H4 (cell line): Measurements from ENCODE around the gene DGKI. TPM values are rescaled to one million over a fixed set of nuclear protein-coding genes. Genes with fewer than 3 reads are reported as not detected.

Source experiments
- DNase-seq: peaks from one replicate; pipeline ENCODE4 v3.0.0-alpha.2; 2015; ENCODE audit warnings: low spot score
- total RNA-seq: library from RNA; depleted of rRNA; stranded (reverse); fragments of >200 nt; shearing (Covaris generic); gene quantifications from 2 replicates; pipeline ENCODE4 v1.2.3, GENCODE V29; 2014

The DGKI gene
- total RNA-seq, 1 experiment from 2014 or later, result 1.5 TPM

DNA sequence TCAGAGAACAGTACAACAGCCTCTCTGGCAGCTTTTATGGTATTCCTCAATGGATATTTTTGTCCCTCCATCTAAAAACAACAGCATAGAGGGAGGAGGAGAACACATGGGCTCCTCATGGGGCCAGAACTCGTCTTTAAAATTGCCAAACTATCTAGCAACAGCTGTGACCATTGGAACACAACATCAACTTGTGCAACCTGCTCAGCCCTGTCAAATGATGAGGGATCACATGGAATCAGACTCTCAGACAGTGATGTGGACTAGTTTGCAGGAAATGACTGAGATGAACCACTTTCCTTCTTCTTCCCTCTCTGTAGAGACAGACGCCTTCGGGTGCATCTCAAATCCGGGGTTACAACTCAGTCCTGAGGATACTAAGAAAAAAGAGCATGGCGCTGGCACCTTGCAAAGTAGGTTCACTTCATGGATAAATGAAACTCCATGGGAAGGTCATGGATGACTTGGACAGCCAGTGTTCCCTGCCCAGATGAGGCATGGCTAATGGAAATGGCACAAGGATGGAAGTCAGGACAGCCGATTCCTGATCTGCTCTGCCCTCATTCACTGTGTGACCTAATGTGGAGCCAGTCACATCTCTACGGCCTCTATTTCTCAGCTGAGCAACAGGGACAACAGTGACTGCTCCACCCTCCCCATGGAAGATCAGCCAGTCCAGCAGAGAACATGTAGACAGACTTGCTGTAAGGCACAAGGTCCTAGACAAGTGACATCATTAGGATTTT is 24.6 kb upstream of the DGKI start:
- DNase-seq, result no peak

DNA sequence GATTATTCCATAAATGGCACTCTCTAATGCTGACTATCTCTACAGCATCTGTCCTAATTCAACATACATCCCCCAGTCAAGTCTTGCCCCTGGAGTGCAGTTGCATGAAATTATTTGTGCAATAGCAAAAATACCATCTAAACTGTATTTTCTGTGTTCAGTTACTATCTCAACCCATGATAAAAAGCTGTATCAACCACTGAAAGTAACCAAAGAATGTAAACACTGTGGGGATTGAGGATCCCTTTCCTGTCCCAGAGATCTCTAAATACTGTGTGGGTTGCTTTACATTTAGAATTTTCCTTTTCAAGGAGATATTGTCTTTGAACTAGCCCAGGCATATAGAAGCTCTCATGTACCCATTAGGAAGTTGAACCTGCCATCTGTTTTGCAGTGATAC is 23.9 kb upstream of the DGKI start:
- DNase-seq, result no peak

DNA sequence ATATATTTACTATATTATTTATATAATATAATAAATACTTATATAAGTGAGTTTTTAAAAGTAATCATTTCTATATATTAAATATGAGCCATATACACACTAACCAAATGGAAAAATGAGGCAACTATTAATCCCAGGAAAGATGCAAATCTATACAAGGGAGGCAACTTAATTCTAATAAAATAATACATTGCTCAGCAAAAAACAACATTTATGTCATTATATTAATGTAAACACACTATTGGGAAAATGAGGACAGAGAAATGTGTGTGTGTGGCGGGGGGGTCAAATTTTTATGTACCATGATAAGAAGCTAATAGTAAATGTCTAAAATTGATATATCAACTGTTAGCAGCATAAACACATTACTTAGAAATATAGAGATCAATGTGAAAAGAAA is 23.3 kb upstream of the DGKI start:
- no peak for DNase-seq

DNA sequence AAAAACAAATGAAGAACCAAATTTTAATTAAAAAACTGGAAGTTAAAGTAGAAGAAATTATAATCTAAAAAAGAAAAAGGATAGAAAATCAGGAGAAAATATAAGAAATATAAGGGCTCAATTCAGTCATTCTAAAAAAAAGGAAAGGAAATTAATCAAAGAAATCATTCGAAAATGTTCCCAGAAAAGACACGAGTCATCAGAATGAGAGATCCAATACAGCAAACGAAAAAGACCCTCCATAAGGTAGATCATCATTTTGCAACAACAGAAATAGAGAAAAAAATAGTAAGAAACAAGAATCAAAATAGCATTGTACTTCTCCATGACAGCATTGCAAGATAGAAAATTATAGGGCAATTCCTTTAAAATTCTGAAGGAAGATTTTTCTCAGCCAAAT is 22.5 kb upstream of the DGKI start:
- no peak for DNase-seq

DNA sequence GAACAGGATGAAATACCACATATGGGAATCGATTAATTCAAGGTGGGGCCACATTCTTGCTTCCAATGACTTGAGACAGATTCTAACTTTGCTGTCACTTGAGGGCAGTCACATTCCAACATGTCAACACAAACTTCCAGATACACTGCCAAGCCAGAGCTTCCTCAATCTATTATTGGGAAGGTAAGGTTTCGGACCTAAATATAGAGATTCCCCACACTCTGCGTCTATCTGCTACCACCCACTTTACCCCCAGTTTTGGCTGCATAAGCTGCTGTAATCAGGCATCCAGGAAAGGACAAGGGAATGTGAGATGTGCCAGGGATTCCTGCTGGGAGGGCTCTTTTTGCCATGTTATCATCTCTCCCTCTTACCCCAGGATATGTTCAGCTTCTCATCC is 20.5 kb upstream of the DGKI start:
- DNase-seq, result no peak

DNA sequence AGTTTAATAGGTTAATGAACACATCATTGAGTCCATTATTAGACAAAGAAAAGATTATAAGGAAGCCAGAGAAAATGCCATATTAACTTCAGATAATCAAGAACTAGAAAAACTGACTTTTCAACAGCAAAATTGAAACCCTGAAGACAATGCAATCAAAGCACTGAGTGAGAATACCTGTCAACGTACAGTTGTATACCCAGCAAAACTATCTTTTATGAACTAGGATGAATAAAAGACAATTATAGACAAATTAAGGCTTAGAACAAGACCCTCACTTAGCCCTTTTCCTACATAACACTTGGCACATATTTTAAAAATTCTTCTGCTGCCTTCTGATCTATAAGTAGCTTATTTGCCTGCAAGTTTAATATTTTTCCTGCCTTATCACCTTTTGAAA is 19.0 kb upstream of the DGKI start:
- DNase-seq, result no peak

DNA sequence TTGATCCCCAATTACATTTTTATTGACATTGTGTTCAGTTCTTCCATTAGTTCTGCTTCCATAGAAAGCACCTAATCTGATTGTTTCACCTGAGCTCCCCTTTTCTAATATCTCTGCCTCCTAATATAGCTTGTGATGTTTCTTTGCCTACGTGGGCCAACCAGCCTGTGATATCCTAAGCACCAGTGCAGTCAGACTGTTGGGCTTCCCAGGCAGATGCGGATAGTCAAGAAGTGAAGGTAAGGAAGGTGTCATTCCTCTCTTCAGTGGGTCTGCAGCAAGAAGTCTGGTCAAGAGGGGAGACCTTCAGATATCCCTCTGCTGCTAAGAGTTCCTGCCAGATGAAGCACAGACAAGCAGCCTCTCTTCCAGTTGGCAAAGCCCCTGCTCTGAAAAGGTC is 16.2 kb upstream of the DGKI start:
- DNase-seq, result no peak

DNA sequence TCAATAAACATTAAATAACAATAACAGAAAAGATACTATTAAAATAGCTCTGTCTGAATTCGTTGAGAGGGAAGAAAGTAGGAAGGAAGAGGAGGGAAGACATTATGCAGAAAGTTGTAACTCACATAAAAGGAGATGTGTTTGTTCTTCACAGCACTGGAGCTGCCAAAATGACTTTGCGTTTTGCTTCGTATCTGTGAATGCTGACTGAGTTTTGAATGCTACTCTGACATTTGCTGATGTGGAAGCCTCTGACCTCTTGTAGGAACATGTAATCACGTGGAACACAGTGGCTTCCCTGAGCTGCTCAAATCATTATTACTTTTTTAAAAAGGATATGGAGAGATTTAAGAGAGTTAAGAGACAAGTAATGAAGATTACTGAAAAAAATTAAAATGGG is 15.6 kb upstream of the DGKI start:
- DNase-seq, result no peak

DNA sequence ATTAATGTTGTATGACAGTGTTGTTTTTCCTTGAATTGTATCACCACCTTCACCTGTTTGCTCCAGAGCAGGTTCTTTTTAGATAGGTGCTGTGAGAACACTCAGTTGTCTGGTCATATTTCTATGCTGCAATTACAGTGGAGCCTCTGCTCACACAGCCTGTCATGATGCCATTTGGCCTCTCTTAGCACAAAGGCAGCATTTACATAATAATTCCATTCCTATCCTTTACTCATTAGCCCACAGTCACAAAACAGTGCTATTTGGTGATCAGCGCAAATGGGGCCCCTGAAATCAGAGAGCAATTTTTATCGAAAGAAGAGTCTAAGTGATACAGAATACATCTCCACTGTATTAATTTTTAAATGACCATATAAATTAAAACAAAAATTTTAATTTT is 13.8 kb upstream of the DGKI start:
- no peak for DNase-seq

DNA sequence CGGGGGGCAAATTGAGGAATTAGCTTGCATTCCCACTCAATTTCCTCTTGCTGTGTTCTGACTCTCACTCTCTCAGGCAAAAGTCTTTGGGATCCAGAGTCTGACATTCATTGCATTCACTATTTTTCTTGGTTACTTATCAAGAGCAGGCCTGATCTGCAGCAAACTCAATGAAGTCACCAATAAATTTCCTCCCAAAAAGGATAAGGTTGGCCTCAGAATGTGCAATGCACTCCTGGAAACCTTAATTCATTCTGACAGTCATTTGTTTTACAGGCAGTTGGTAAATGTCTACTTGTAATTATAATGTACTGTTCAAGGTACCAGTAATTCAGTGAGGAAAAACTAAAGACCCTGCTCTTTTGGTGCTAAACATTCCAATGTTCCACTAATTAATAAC is 6.3 kb upstream of the DGKI start:
- DNase-seq, result no peak

DNA sequence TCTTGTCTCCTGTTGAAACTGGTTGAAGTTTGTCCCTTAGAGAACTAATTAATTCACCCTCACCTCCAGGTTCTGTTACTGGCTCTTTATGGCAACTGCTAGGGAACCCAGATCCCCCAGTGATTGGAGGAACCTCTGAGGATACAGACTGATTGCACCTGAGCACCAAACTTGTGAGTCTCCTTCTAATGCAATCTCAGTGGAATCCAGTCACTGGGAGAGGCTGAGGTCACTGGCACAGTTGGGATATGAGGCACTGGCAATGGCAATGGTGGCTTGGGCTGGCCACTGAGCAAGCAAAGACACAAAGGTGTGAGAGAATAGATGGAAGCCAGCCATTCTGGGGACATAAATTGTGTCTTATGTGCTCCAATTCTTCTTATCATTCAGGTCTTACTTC is 5.3 kb upstream of the DGKI start:
- no peak for DNase-seq

DNA sequence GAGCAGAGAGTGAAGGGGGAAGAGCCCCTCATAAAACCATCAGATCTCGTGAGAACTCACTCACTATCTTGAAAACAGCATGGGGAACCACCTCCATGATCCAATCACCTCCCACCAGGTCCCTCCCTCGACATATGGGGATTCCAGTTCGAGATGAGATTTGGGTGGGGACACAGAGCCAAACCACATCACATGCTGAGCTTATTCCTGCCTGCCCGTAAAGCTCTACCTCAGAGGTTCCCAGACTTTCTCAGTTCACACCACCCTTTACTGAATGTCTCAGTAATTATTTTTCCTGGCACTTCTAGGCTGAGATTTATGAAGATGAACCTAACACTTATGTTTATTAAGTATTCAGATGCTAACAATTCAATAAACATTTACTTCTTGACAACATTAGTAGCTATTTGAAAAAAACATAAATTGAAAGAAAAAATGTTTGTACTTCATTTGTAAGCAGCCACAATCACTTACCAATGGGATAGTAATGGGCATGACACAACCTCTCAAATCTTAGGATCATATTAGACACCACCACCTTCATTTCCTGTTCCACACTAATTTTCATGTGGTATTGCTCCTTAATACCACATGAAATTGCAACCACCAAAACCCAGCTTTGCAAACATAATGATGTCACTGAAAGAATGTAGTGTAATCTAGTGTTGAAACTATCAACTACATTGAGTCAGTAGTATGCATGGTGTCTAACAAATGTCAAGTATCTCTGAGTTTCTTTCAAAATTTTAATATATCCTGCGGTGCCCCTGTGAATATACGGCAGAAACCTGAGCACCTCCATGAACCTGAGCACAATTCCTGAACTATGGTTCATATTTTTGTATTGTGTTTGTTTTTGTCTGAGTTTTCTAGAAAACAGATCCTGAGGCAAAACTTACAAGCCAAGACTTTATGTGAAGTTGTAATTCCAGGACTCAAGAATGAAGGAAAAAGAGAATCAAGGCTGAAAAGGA is 4.5 kb upstream of the DGKI start:
- DNase-seq, result no peak

DNA sequence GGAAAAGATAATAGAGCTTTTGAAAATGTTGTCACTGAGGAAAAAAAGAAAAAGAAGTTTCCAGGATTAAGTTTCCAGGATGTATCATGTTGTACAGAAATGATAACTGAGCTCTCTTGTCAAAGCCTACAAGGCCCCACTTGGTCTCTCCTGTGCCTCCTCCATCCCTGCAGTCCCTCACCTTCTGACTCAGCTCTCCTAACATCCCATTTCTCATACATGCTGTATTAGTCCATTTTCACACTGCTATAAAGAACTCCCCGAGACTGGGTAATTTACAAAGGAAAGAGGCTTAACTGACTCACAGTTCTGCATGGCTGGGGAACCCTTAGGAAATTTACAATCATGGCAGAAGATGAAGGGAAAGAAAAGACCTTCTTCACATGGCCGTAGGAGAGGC is 3.8 kb upstream of the DGKI start:
- no peak for DNase-seq

DNA sequence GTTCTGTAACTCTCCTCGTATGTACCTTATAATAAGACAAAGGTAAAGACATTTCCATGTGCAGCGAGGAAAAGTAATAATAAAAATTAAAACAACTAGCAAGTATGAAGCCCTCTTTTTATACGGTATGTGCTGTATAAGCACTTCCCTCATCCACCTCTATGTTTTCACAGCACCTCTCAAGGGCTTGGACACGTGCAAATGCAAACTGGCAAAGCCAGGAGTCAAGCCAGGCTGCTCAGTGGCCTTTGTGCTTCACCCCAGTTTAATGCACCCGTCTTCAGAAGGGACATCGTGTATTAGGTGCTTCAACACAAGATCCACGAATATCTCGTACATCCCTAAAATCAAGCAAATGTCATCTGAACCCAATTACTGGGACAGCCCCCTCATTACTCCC is 1.3 kb upstream of the DGKI start:
- no peak for DNase-seq

DNA sequence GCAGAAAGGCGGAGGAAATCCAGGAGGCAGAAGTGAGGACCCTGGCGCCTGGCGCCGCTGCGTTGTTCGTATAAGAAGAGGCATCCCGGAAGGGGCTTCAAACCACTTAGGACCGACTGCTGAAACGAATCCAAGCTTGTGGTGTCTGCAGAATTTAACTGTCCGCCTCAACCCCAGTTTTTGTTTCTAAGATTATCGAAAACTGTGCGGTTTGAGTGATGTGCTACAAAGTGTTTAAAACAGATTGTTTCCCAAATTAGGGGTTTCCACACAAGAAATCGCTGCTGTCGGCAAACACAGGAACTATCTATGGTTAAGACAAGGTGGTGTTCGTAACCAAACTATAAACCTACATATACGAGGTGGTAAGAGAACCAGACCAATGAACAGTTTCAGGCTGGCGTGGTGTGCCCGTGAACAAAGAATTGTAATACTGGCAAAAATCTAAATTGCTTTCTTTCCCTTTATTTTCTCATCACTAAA is 835 bp upstream of the DGKI start:
- DNase-seq, result no peak

DNA sequence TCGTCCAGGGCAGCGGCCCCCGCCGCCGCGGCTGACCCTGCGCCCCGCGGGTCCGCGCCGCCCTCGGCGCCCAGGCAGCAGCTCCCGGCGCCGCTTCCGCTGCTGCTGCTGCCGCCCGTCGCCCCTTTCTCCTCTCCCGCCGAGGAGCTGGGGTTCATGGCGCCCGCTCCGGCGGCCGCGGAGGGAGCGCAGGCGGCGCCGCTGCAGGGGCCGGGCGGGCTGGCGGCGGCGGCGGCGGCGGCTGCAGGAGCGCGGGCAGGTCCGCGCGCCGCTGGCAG is 286 bp downstream of the DGKI start:
- DNase-seq, result no peak

DNA sequence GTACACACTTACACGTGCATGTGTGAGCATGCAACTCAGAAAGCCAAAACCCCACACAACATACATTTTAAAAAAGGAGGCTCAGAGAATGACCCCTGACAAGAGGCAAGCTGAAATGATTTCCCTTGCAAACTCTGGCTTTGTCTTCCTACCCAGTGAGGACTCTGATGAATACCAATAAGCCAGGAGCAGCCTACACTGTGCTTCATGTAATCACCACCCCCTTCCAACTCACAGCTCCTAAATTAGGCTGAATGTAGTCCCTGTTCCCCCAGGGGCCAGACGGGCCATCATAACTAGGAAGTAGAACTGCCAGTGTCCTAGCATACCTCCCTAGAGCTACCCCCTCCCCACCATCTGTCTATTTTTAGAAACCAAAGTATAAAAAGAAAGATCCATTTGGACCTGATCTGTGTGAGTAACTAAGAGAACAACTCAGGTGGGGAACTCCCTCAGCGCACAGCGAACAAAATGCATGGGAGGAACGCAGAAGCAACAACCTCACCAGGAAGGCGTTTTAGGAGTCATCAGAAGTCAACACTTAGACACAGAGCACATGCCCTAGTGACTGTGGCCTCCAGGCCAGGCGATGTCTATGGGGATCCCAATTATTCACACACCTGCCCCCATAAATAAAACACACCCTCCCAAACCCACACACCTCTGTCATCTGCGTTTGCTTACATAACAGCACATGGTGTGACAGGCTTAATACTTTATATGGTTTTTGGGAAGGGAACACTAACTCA is 1.9 kb downstream of the DGKI start:
- DNase-seq, result no peak

DNA sequence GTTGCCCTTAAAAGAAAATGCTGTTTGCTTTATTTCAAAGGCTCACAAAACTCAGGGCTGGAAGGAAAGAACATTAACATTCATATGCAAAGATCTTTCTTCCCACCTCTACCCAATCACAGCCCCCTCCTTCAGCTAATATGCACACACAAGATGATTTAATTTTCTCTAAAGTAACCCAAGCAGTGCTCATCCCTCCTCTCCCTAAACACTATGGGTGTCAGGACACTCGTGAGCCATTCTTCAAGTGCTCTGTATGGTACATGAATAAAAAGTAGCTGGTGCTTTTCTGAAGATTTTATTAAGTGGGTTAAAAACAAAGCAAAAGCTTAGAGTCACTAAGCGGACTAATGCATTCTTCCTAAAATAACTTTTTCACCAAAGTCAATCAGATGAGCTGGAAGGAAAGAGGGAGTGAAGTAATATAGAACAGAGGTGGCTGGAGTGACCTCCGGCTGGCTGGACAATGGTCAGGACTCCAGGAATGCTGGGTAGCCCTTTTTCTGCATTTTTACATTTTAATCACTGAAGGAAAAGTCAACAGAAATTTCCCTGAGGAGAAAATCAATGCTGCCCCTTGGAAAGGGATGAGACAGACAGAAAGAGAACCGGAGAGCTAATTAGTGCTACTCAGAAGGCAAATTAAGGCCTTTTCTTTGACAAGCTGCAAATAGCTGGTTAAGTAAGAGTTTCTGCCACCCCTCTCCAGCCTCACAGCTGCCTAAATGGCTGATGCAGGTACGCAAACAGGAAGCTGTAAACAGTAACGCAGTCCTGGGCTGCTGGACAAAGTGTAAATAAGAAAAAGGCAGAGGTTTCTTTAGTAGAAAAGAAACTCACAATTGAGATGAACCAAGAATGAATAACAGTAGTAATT is 6.6 kb downstream of the DGKI start:
- no peak for DNase-seq

DNA sequence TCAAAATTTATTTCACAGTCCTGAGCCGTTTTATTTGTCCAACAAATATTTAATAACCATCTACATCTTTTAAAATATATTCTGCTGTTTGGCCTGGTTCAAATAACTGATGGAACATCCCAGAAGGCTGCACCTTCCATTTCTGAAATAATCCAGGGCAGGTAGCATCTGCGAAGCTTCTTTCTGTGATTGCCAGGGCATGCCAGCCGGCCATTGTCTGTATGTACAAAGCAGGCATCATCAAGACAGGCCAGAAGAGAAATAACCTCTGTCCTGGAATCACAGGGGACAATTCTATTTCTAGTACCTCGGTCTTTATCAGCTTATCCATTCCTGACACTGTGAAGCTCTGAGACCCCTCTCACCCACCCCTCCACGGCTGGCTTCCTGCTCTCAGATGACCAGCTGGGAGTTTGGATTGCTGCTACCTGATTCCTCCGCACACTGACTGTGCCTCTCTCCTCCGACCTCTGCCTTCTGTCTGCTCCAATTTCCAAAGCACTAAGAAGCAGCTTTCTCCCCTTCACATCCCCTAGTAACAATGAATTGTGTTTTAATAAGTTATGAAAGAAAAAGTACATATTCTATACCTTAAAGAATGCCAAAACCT is 8.0 kb downstream of the DGKI start:
- DNase-seq, result no peak

DNA sequence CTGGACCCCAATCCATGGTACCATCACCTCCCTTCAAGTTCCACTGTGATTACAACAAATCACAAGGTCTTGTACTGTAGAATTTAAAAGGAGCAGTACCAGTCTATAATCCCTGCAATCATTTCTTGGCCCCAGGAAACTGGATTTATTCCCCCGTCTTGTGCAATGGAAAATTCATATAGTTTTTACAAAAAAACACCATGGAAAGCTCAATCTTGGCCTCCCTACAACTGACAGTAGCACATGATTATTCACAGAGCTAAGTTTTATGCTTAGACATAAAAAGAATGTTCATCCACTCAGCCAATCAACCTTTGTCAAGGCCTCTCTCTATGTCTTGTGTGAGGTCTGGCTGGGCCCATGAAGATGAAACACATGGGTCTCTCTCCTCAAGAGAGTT is 10.2 kb downstream of the DGKI start:
- no peak for DNase-seq

DNA sequence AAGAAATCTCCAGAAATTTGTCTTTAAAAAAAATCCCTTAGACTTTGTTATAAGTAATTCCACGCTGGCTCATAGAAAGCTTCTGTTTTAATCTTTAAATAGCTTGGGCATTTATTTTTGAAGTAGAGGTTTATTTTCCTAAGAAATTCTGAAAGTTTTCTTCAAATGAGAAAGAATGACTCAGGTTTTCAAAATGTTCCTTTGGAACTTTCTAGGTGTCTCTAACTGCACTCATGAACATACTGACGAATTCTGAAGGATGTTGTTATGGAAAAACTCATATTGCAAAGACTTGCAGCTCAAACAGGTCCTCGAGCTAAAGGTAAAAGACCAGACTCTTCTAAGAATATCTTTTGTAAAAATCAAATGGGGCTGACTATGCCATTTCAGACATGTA is 10.7 kb downstream of the DGKI start:
- DNase-seq, result no peak
